Peyer's patch (tissue), 4 donors: ENCODE data around the gene MC4R.
"Not testable (repeated sequence)": the region's sequence is repeated elsewhere in the genome, so short reads cannot be mapped to it uniquely, and the experiment has no call there.

Experiments
- CTCF ChIP-seq, 6 experiments: fragments of 450-650 bp in 4 of 6; fragments of 200-600 bp in 2 of 6; sonication (generic) in 1 of 6; IDR thresholded peaks; one replicate each; pipeline ENCODE4 v1.5.1; 2017 to 2019; ENCODE audit warnings: antibody characterized with exemption in 6 of 6, mild to moderate bottlenecking in 3 of 6, moderate library complexity in 1 of 6
- POLR2A ChIP-seq, 2 donors: fragments of 450-650 bp; IDR thresholded peaks; one replicate each; pipeline ENCODE4 v1.5.1; 2017; ENCODE audit warnings: antibody characterized with exemption in 2 of 2, mild to moderate bottlenecking in 2 of 2, moderate library complexity in 2 of 2

GRCh38 chr18:60422306-60422705 is 49.7 kb upstream of the MC4R start:
- not testable (repeated sequence) for TF ChIP-seq CTCF, POLR2A (IDR thresholded peaks at IDR 0.05)
